Neural progenitor cell (in vitro differentiated cells): ENCODE results near the gene PATJ. TPM values are rescaled to one million over a fixed set of nuclear protein-coding genes. Genes with fewer than 3 reads are reported as not detected.
"Not testable (repeated sequence)": the region's sequence is repeated elsewhere in the genome, so short reads cannot be mapped to it uniquely, and the experiment has no call there.

Experiments used
- DNase-seq: peaks from one replicate; pipeline ENCODE4 v3.0.0-alpha.2; 2016; ENCODE audit warnings: low spot score
- H2AFZ ChIP-seq: fragments of 200-600 bp; sonication (generic); replicated peaks from 2 replicates; pipeline ENCODE4 v1.6.1; 2016; ENCODE audit warnings: antibody characterized with exemption
- H3F3A ChIP-seq: fragments of 200-600 bp; sonication (generic); 2 replicates; pipeline ENCODE4 v1.6.1; 2016; ENCODE audit warnings: antibody characterized with exemption, low read depth
- H3K27ac ChIP-seq: fragments of 200-600 bp; sonication (generic); 2 replicates; pipeline ENCODE4 v1.5.1; 2016; ENCODE audit warnings: mild to moderate bottlenecking
- H3K27me3 ChIP-seq: fragments of 200-600 bp; sonication (generic); 2 replicates; pipeline ENCODE4 v1.6.1; 2016; ENCODE audit warnings: mild to moderate bottlenecking, moderate library complexity
- H3K36me3 ChIP-seq: fragments of 200-600 bp; sonication (generic); 2 replicates; pipeline ENCODE4 v1.5.1; 2016
- H3K4me1 ChIP-seq: fragments of 200-600 bp; sonication (generic); 2 replicates; pipeline ENCODE4 v1.6.1; 2016; ENCODE audit warnings: mixed run types
- H3K4me2 ChIP-seq: fragments of 200-600 bp; sonication (generic); 2 replicates; pipeline ENCODE4 v1.6.1; 2016
- H3K4me3 ChIP-seq: fragments of 200-600 bp; sonication (generic); 2 replicates; pipeline ENCODE4 v1.5.1; 2016
- H3K79me2 ChIP-seq: fragments of 200-600 bp; sonication (generic); 2 replicates; pipeline ENCODE4 v1.6.1; 2016; ENCODE audit warnings: low read depth
- H3K9ac ChIP-seq: fragments of 200-600 bp; sonication (generic); 2 replicates; pipeline ENCODE4 v1.6.1; 2016
- H3K9me3 ChIP-seq: fragments of 200-600 bp; sonication (generic); 2 replicates; pipeline ENCODE4 v1.5.1; 2016; ENCODE audit warnings: low read depth
- H4K20me1 ChIP-seq: fragments of 200-600 bp; sonication (generic); 2 replicates; pipeline ENCODE4 v1.6.1; 2016; ENCODE audit warnings: low read depth
- H3K27ac Mint-ChIP-seq: 3 replicates; pipeline ENCODE4 v1.8.0; 2021; ENCODE audit warnings: mixed read lengths
- H3K27me3 Mint-ChIP-seq: 2 replicates; pipeline ENCODE4 v1.8.0; 2022; ENCODE audit warnings: low read depth, mild to moderate bottlenecking, inconsistent platforms, moderate library complexity, mixed read lengths; ENCODE audit not compliant: insufficient read depth
- H3K36me3 Mint-ChIP-seq: 3 replicates; pipeline ENCODE4 v1.8.0; 2021; ENCODE audit warnings: mixed read lengths
- H3K4me1 Mint-ChIP-seq: 3 replicates; pipeline ENCODE4 v1.8.0; 2021; ENCODE audit warnings: mixed read lengths
- H3K4me3 Mint-ChIP-seq: 3 replicates; pipeline ENCODE4 v1.8.0; 2021; ENCODE audit warnings: mild to moderate bottlenecking, moderate library complexity, mixed read lengths
- H3K9me3 Mint-ChIP-seq: 3 replicates; pipeline ENCODE4 v1.8.0; 2020; ENCODE audit warnings: mixed read lengths
- CTCF ChIP-seq: fragments of 200-600 bp; sonication (generic); IDR thresholded peaks from 2 replicates; pipeline ENCODE4 v1.5.1; 2017; ENCODE audit warnings: antibody characterized with exemption, mild to moderate bottlenecking
- EZH2 ChIP-seq: fragments of 200-600 bp; sonication (generic); IDR thresholded peaks from 2 replicates; pipeline ENCODE4 v1.6.1; 2017; ENCODE audit warnings: antibody characterized with exemption, mild to moderate bottlenecking, moderate library complexity
- EZH2phosphoT487 ChIP-seq: fragments of 200-600 bp; sonication (generic); IDR thresholded peaks from 2 replicates; pipeline ENCODE4 v1.6.1; 2017; ENCODE audit warnings: antibody characterized with exemption
- total RNA-seq: library from RNA; depleted of rRNA; stranded (reverse); fragments of >200 nt; gene quantifications from 2 replicates; pipeline ENCODE4 v1.2.3, GENCODE V29; 2015; ENCODE audit warnings: low replicate concordance

The PATJ gene
- total RNA-seq, 1 donor from 2014 or later = 24.8 TPM

GRCh38 chr1:61784726-61785125 lies 42.4 kb downstream of the PATJ start:
- Mint-ChIP-seq H3K4me3 (no peak overlapping the region), H3K36me3 (peaks cover 3% of the 10 kb centered on the region), H3K27ac (no peak overlapping the region), H3K4me1 (no peaks in the 10 kb centered on the region), H3K9me3 (no peaks in the 10 kb centered on the region), H3K27me3 (no peaks in the 10 kb centered on the region)
- no peak overlapping the region for H3K4me2 ChIP-seq
- H3K4me3 ChIP-seq = no peak overlapping the region
- no peak overlapping the region for H3K27ac ChIP-seq
- H3K79me2 ChIP-seq = no peaks in the 10 kb centered on the region
- DNase-seq = no peak
- H3K36me3 ChIP-seq = no peaks in the 10 kb centered on the region
- no peaks in the 10 kb centered on the region for H3K27me3 ChIP-seq
- no peaks in the 10 kb centered on the region for H3K9me3 ChIP-seq
- no peak for TF ChIP-seq CTCF
- no peak for TF ChIP-seq EZH2phosphoT487
- no peak for TF ChIP-seq EZH2
- no peaks in the 10 kb centered on the region for H4K20me1 ChIP-seq
- H2AFZ ChIP-seq = no peak overlapping the region
- H3F3A ChIP-seq = no peaks in the 10 kb centered on the region
- H3K9ac ChIP-seq = no peak overlapping the region
- no peaks in the 10 kb centered on the region for H3K4me1 ChIP-seq

GRCh38 chr1:61790837-61791236 lies 48.6 kb downstream of the PATJ start:
- no peaks in the 10 kb centered on the region for H3K9me3 ChIP-seq
- H3K79me2 ChIP-seq = no peaks in the 10 kb centered on the region
- H3K4me1 ChIP-seq = no peaks in the 10 kb centered on the region
- H3K36me3 ChIP-seq = no peaks in the 10 kb centered on the region
- no peaks in the 10 kb centered on the region for H3K27me3 ChIP-seq
- no peak overlapping the region for H2AFZ ChIP-seq
- no peak for DNase-seq
- H3K36me3 Mint-ChIP-seq = peaks cover 2% of the 10 kb centered on the region
- no peaks in the 10 kb centered on the region for H4K20me1 ChIP-seq
- no peak overlapping the region for H3K27ac Mint-ChIP-seq
- H3K4me3 Mint-ChIP-seq = no peak overlapping the region
- no peaks in the 10 kb centered on the region for H3K4me1 Mint-ChIP-seq
- H3F3A ChIP-seq = no peaks in the 10 kb centered on the region
- no peaks in the 10 kb centered on the region for H3K9me3 Mint-ChIP-seq
- no peak overlapping the region for H3K27ac ChIP-seq
- peaks cover 4% of the 10 kb centered on the region for H3K27me3 Mint-ChIP-seq
- no peak overlapping the region for H3K4me2 ChIP-seq
- TF ChIP-seq EZH2 (no peak), CTCF (no peak), EZH2phosphoT487 (no peak)
- H3K4me3 ChIP-seq = no peak overlapping the region
- no peak overlapping the region for H3K9ac ChIP-seq

- H3K4me3 ChIP-seq = no peak overlapping the region
- H3K79me2 ChIP-seq = no peaks in the 10 kb centered on the region
- H3K9me3 Mint-ChIP-seq = no peaks in the 10 kb centered on the region
Observed at GRCh38 chr1:61797045-61797755, 54.9 kb downstream of the PATJ start.

GRCh38 chr1:61801047-61801446 lies 58.8 kb downstream of the PATJ start:
- not testable (repeated sequence) for DNase-seq, H3K36me3 ChIP-seq, H2AFZ ChIP-seq, H4K20me1 ChIP-seq, H3K36me3 Mint-ChIP-seq, H3K27me3 ChIP-seq, H3K4me1 ChIP-seq, H3K4me1 Mint-ChIP-seq, H3K4me3 ChIP-seq, H3K4me3 Mint-ChIP-seq, H3K9me3 Mint-ChIP-seq, H3K27ac Mint-ChIP-seq, H3K9me3 ChIP-seq, H3K79me2 ChIP-seq, H3K4me2 ChIP-seq, H3F3A ChIP-seq, H3K27me3 Mint-ChIP-seq, H3K9ac ChIP-seq, H3K27ac ChIP-seq

More at GRCh38 chr1:61797045-61797755, 54.9 kb downstream of the PATJ start:
- Histone ChIP-seq H3K36me3 (no peaks in the 10 kb centered on the region), H4K20me1 (no peaks in the 10 kb centered on the region), H3K27ac (no peak overlapping the region), H3K9me3 (no peaks in the 10 kb centered on the region), H3F3A (no peaks in the 10 kb centered on the region), H2AFZ (no peak overlapping the region), H3K4me2 (no peak overlapping the region), H3K27me3 (no peaks in the 10 kb centered on the region), H3K4me1 (no peaks in the 10 kb centered on the region), H3K9ac (no peak overlapping the region)
- H3K27me3 Mint-ChIP-seq = peaks cover 4% of the 10 kb centered on the region
- no peak for DNase-seq
- no peak overlapping the region for H3K27ac Mint-ChIP-seq
- no peak for TF ChIP-seq CTCF
- no peak for TF ChIP-seq EZH2
- no peak for TF ChIP-seq EZH2phosphoT487
- H3K4me1 Mint-ChIP-seq = no peaks in the 10 kb centered on the region
- H3K4me3 Mint-ChIP-seq = no peak overlapping the region
- H3K36me3 Mint-ChIP-seq = peaks cover 8% of the 10 kb centered on the region
